Ishikawa (cell line): Measurements from ENCODE around the gene MAP3K15.

Experiments
- CEBPB ChIP-seq: IDR thresholded peaks from 2 replicates; pipeline ENCODE4 v1.6.1; 2012
- CREB1 ChIP-seq: IDR thresholded peaks from 2 replicates; pipeline ENCODE4 v1.6.1; 2012; ENCODE audit warnings: low read depth
- EGR1 ChIP-seq: IDR thresholded peaks from 2 replicates; pipeline ENCODE4 v1.6.1; 2012
- EP300 ChIP-seq: IDR thresholded peaks from 2 replicates; pipeline ENCODE4 v1.6.1; 2012; ENCODE audit warnings: borderline replicate concordance
- NFIC ChIP-seq: IDR thresholded peaks from 2 replicates; pipeline ENCODE4 v1.6.1; 2012
- RAD21 ChIP-seq: IDR thresholded peaks from 2 replicates; pipeline ENCODE4 v1.6.1; 2012; ENCODE audit warnings: low read depth
- REST ChIP-seq: IDR thresholded peaks from 2 replicates; pipeline ENCODE4 v1.6.1; 2012; ENCODE audit warnings: low read depth, mild to moderate bottlenecking
- TAF1 ChIP-seq: IDR thresholded peaks from 2 replicates; pipeline ENCODE4 v1.6.1; 2012; ENCODE audit warnings: low read depth, mild to moderate bottlenecking
- TCF12 ChIP-seq: IDR thresholded peaks from 2 replicates; pipeline ENCODE4 v1.6.1; 2012; ENCODE audit warnings: low read depth
- YY1 ChIP-seq: IDR thresholded peaks from 2 replicates; pipeline ENCODE4 v1.6.1; 2012; ENCODE audit warnings: low read depth
- ZBTB7A ChIP-seq: IDR thresholded peaks from 2 replicates; pipeline ENCODE4 v1.6.1; 2012; ENCODE audit warnings: low read depth
- TF ChIP-seq, protein P1 (sequence below): IDR thresholded peaks from 2 replicates; pipeline ENCODE4 v1.6.1; 2012
- TF ChIP-seq, protein P2 (sequence below): IDR thresholded peaks from 2 replicates; pipeline ENCODE4 v1.6.1; 2012

- TF ChIP-seq CREB1 (no peak), YY1 (no peak), REST (no peak), TAF1 (no peak), ZBTB7A (no peak), RAD21 (no peak), EGR1 (no peak), EP300 (no peak), TCF12 (no peak), NFIC (no peak), CEBPB (no peak)
- TF ChIP-seq, protein P1, sequence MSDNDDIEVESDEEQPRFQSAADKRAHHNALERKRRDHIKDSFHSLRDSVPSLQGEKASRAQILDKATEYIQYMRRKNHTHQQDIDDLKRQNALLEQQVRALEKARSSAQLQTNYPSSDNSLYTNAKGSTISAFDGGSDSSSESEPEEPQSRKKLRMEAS, result no peak
- TF ChIP-seq, protein P2, sequence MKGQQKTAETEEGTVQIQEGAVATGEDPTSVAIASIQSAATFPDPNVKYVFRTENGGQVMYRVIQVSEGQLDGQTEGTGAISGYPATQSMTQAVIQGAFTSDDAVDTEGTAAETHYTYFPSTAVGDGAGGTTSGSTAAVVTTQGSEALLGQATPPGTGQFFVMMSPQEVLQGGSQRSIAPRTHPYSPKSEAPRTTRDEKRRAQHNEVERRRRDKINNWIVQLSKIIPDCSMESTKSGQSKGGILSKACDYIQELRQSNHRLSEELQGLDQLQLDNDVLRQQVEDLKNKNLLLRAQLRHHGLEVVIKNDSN, result no peak
Observed at GRCh38 chrX:19392703-19393102, 122.6 kb downstream of the MAP3K15 start.
